Measurements from ENCODE around the gene CUBN.

DNA sequence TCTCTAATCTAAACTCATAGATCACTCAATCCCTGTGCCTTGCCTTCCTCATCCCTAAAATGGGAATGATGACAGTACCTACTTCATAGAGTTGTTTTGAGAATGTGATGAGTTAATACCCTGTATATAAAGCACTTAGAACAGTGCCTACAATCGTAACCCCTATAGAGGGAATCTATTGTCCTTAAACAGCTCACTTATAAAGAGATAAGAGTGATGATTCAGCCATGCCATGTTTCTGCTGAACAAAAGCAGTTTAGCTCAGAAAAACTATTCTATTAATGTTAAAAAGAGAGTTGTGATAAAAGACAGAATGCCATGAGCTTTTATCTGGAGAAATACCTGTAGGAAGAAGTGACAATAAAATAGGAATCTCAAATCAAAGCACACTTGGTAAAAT lies 63.6 kb downstream of the CUBN start:
- TF ChIP-seq, protein P1, sequence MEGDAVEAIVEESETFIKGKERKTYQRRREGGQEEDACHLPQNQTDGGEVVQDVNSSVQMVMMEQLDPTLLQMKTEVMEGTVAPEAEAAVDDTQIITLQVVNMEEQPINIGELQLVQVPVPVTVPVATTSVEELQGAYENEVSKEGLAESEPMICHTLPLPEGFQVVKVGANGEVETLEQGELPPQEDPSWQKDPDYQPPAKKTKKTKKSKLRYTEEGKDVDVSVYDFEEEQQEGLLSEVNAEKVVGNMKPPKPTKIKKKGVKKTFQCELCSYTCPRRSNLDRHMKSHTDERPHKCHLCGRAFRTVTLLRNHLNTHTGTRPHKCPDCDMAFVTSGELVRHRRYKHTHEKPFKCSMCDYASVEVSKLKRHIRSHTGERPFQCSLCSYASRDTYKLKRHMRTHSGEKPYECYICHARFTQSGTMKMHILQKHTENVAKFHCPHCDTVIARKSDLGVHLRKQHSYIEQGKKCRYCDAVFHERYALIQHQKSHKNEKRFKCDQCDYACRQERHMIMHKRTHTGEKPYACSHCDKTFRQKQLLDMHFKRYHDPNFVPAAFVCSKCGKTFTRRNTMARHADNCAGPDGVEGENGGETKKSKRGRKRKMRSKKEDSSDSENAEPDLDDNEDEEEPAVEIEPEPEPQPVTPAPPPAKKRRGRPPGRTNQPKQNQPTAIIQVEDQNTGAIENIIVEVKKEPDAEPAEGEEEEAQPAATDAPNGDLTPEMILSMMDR (conservative IDR thresholded peaks at IDR 0.05), result no peak
- no peak for TF ChIP-seq ZFX (IDR thresholded peaks at IDR 0.05)
